GM23248 (cell line): ENCODE data around the gene IFFO2.

ENCODE experiments used
- EZH2 ChIP-seq: fragments of 200-600 bp; sonication (generic); IDR thresholded peaks from 2 replicates; pipeline ENCODE4 v1.6.1; 2018; ENCODE audit warnings: antibody characterized with exemption, mild to moderate bottlenecking; ENCODE audit not compliant: insufficient read depth, poor library complexity, severe bottlenecking
- EZH2phosphoT487 ChIP-seq: fragments of 200-600 bp; sonication (generic); IDR thresholded peaks from 2 replicates; pipeline ENCODE4 v1.6.1; 2018; ENCODE audit warnings: antibody characterized with exemption, moderate library complexity, mild to moderate bottlenecking, low read depth; ENCODE audit not compliant: insufficient read depth

DNA sequence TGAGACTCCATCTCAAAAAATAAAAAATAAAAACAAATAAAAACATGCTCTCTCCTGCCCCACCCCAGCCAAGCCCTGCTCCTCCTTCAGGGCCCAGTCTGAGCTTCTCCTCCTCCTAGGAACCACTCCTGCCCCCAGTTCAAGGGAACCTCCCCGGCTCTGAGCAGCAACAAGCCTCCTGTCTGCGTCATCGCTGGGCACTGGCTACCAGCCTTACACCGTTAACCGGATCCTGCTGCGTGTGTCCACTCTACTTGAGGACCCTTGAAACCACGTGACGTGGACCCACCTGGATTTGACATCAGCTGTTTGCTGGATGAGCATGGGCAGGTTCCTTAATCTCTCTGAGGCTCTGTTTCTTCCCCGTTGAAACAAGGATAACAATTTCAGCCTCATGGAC, 95.4 kb downstream of the IFFO2 start:
- TF ChIP-seq EZH2phosphoT487 = no peak
- TF ChIP-seq EZH2 = no peak
